Lower leg skin (tissue), 3 donors: ENCODE measurements around the gene SPRR2A.

Experiments used
- POLR2A ChIP-seq, 2 donors: fragments of 450-650 bp; IDR thresholded peaks; one replicate each; pipeline ENCODE4 v1.6.1; 2016 to 2017; ENCODE audit warnings: antibody characterized with exemption in 2 of 2, mild to moderate bottlenecking in 1 of 2, moderate library complexity in 1 of 2
- TF ChIP-seq, protein P1 (sequence below), 3 donors: fragments of 450-650 bp; IDR thresholded peaks; one replicate each; pipeline ENCODE4 v1.5.1; 2016; ENCODE audit warnings: antibody characterized with exemption in 3 of 3, mild to moderate bottlenecking in 3 of 3, moderate library complexity in 2 of 3

GRCh38 chr1:153099461-153100045 lies 42.2 kb upstream of the SPRR2A start:
- TF ChIP-seq, protein P1, sequence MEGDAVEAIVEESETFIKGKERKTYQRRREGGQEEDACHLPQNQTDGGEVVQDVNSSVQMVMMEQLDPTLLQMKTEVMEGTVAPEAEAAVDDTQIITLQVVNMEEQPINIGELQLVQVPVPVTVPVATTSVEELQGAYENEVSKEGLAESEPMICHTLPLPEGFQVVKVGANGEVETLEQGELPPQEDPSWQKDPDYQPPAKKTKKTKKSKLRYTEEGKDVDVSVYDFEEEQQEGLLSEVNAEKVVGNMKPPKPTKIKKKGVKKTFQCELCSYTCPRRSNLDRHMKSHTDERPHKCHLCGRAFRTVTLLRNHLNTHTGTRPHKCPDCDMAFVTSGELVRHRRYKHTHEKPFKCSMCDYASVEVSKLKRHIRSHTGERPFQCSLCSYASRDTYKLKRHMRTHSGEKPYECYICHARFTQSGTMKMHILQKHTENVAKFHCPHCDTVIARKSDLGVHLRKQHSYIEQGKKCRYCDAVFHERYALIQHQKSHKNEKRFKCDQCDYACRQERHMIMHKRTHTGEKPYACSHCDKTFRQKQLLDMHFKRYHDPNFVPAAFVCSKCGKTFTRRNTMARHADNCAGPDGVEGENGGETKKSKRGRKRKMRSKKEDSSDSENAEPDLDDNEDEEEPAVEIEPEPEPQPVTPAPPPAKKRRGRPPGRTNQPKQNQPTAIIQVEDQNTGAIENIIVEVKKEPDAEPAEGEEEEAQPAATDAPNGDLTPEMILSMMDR (IDR thresholded peaks at IDR 0.05) = no peak
- no peak for TF ChIP-seq POLR2A (IDR thresholded peaks at IDR 0.05)
